HEK293 (cell line): ENCODE measurements around the gene DNAJA3.

Source experiments
- CTCF ChIA-PET: fragments of 350-600 bp; formaldehyde crosslinking; extraction: SDS; loops from one replicate; lab custom pipeline; 2021; ENCODE audit warnings: antibody characterized with exemption; lab: Yijun Ruan, JAX
- POLR2A ChIA-PET: fragments of 300-600 bp; formaldehyde crosslinking; extraction: SDS; loops from one replicate; lab custom pipeline; 2020; ENCODE audit warnings: antibody characterized with exemption, inconsistent platforms; lab: Yijun Ruan, JAX
- H3K27ac ChIP-seq: fragments of 200-500 bp; sonication (Bioruptor generic); 2 replicates; pipeline ENCODE4 v1.5.1; 2014; ENCODE audit warnings: low read depth, low read length, control low read depth, inconsistent platforms; ENCODE audit errors: extremely low read depth
- H3K36me3 ChIP-seq, 2 experiments: fragments of 200-500 bp in 1 of 2; sonication (Bioruptor generic) in 1 of 2; 1 replicate in 1 of 2; 2 replicates in 1 of 2; pipeline ENCODE4 v1.5.1; 2014 to 2017; ENCODE audit warnings: inconsistent platforms in 2 of 2, low read length in 2 of 2; ENCODE audit not compliant: control insufficient read depth in 2 of 2, insufficient read depth in 1 of 2
- H3K4me1 ChIP-seq: fragments of 200-500 bp; sonication (Bioruptor generic); 2 replicates; pipeline ENCODE4 v1.5.1; 2014; ENCODE audit warnings: mild to moderate bottlenecking, low read length, inconsistent platforms; ENCODE audit not compliant: control insufficient read depth, insufficient read depth
- H3K4me3 ChIP-seq: 2 replicates; pipeline ENCODE4 v1.5.1; 2011; ENCODE audit warnings: low read depth, mild to moderate bottlenecking, control low read depth, low read length, moderate library complexity
- H3K9me3 ChIP-seq: fragments of 200-500 bp; sonication (Bioruptor generic); 2 replicates; pipeline ENCODE4 v1.5.1; 2014; ENCODE audit warnings: low read depth, low read length, inconsistent platforms; ENCODE audit not compliant: control insufficient read depth, insufficient read depth
- EGR2 ChIP-seq: fragments of 450-650 bp; formaldehyde crosslinking; IDR thresholded peaks from 2 replicates; pipeline ENCODE4 v1.5.1; 2016; ENCODE audit warnings: low read depth, missing biosample characterization, missing genetic modification characterization
- FEZF1 ChIP-seq: fragments of 450-650 bp; formaldehyde crosslinking; IDR thresholded peaks from 2 replicates; pipeline ENCODE4 v1.5.1; 2016; ENCODE audit warnings: missing biosample characterization, missing genetic modification characterization
- GLI2 ChIP-seq: fragments of 450-650 bp; formaldehyde crosslinking; IDR thresholded peaks from 2 replicates; pipeline ENCODE4; 2017; ENCODE audit warnings: missing biosample characterization, missing genetic modification characterization, low read depth, borderline replicate concordance
- PRDM2 ChIP-seq: fragments of 450-650 bp; formaldehyde crosslinking; IDR thresholded peaks from 2 replicates; pipeline ENCODE4 v1.5.1; 2016; ENCODE audit warnings: missing biosample characterization, missing genetic modification characterization, borderline replicate concordance
- SCRT1 ChIP-seq: fragments of 450-650 bp; formaldehyde crosslinking; IDR thresholded peaks from 2 replicates; pipeline ENCODE4 v1.5.1; 2016; ENCODE audit warnings: missing biosample characterization, missing genetic modification characterization, borderline replicate concordance
- TRIM28 ChIP-seq: IDR thresholded peaks from 2 replicates; pipeline ENCODE4 v1.6.1; 2011; ENCODE audit warnings: low read length, control low read depth, borderline replicate concordance
- ZNF121 ChIP-seq: fragments of 450-650 bp; formaldehyde crosslinking; IDR thresholded peaks from 2 replicates; pipeline ENCODE4 v1.5.1; 2016; ENCODE audit warnings: missing biosample characterization, missing genetic modification characterization
- ZNF350 ChIP-seq: fragments of 450-650 bp; formaldehyde crosslinking; IDR thresholded peaks from 2 replicates; pipeline ENCODE4 v1.5.0; 2017; ENCODE audit warnings: missing biosample characterization, mild to moderate bottlenecking, missing genetic modification characterization
- ZNF426 ChIP-seq: fragments of 450-650 bp; formaldehyde crosslinking; IDR thresholded peaks from 2 replicates; pipeline ENCODE4 v1.5.1; 2017; ENCODE audit warnings: missing biosample characterization, missing genetic modification characterization, mild to moderate bottlenecking, inconsistent platforms, moderate library complexity
- TF ChIP-seq, protein P1 (sequence below): fragments of 450-650 bp; formaldehyde crosslinking; IDR thresholded peaks from 2 replicates; pipeline ENCODE4 v1.5.1; 2016; ENCODE audit warnings: missing biosample characterization, missing genetic modification characterization
- TF ChIP-seq, protein P2 (sequence below): fragments of 450-650 bp; formaldehyde crosslinking; IDR thresholded peaks from 2 replicates; pipeline ENCODE4 v1.5.1; 2017; ENCODE audit warnings: missing biosample characterization, missing genetic modification characterization
- TF ChIP-seq, protein P3 (sequence below): fragments of 450-650 bp; formaldehyde crosslinking; IDR thresholded peaks from 2 replicates; pipeline ENCODE4 v1.5.1; 2016; ENCODE audit warnings: missing biosample characterization, missing genetic modification characterization

DNAJA3 gene

GRCh38 chr16:4426722-4427372, 1.2 kb downstream of the DNAJA3 start (continued):
- TF ChIP-seq, protein P1, sequence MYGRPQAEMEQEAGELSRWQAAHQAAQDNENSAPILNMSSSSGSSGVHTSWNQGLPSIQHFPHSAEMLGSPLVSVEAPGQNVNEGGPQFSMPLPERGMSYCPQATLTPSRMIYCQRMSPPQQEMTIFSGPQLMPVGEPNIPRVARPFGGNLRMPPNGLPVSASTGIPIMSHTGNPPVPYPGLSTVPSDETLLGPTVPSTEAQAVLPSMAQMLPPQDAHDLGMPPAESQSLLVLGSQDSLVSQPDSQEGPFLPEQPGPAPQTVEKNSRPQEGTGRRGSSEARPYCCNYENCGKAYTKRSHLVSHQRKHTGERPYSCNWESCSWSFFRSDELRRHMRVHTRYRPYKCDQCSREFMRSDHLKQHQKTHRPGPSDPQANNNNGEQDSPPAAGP (tag by site-specific recombination), result no peak
- TF ChIP-seq PRDM2 (tag by site-specific recombination) (no peak), TRIM28 (no peak), FEZF1 (tag by site-specific recombination) (no peak), SCRT1 (tag by site-specific recombination) (no peak), GLI2 (tag by site-specific recombination) (no peak)
- TF ChIP-seq, protein P2, sequence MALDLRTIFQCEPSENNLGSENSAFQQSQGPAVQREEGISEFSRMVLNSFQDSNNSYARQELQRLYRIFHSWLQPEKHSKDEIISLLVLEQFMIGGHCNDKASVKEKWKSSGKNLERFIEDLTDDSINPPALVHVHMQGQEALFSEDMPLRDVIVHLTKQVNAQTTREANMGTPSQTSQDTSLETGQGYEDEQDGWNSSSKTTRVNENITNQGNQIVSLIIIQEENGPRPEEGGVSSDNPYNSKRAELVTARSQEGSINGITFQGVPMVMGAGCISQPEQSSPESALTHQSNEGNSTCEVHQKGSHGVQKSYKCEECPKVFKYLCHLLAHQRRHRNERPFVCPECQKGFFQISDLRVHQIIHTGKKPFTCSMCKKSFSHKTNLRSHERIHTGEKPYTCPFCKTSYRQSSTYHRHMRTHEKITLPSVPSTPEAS (tag by site-specific recombination), result no peak
- TF ChIP-seq, protein P3, sequence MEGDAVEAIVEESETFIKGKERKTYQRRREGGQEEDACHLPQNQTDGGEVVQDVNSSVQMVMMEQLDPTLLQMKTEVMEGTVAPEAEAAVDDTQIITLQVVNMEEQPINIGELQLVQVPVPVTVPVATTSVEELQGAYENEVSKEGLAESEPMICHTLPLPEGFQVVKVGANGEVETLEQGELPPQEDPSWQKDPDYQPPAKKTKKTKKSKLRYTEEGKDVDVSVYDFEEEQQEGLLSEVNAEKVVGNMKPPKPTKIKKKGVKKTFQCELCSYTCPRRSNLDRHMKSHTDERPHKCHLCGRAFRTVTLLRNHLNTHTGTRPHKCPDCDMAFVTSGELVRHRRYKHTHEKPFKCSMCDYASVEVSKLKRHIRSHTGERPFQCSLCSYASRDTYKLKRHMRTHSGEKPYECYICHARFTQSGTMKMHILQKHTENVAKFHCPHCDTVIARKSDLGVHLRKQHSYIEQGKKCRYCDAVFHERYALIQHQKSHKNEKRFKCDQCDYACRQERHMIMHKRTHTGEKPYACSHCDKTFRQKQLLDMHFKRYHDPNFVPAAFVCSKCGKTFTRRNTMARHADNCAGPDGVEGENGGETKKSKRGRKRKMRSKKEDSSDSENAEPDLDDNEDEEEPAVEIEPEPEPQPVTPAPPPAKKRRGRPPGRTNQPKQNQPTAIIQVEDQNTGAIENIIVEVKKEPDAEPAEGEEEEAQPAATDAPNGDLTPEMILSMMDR (tag by site-specific recombination), result no peak; the same call in 1 of the 2 replicates

GRCh38 chr16:4428500-4428899, 2.8 kb downstream of the DNAJA3 start:
- no peak overlapping the region for H3K4me3 ChIP-seq
- H3K27ac ChIP-seq, result no peak overlapping the region
- H3K4me1 ChIP-seq, result peaks cover 4% of the 10 kb centered on the region
- H3K9me3 ChIP-seq, result no peaks in the 10 kb centered on the region
- no peak for TF ChIP-seq EGR2
- peak; percentile 59; the same call in 1 of the 2 replicates for TF ChIP-seq ZNF121 (tag by site-specific recombination)
- H3K36me3 ChIP-seq, result peaks cover 13 to 35% of the 10 kb centered on the region in 2 experiments; a peak in 2 of 3 replicates
- ChIA-PET CTCF (interaction anchor here (0.7 kb wide), 1 partner anchor 1463 kb away, joined by 4 read pairs; no protein-coding TSS in a partner anchor), POLR2A (interaction anchor here (0.6 kb wide), 2 partner anchors 525 to 1322 kb away, joined by 4 to 7 read pairs; no protein-coding TSS in a partner anchor)

GRCh38 chr16:4431023-4431422, 5.4 kb downstream of the DNAJA3 start:
- Histone ChIP-seq H3K4me1 (no peaks in the 10 kb centered on the region; the same call in 1 of the 2 replicates), H3K9me3 (no peaks in the 10 kb centered on the region), H3K36me3 (peaks cover 20 to 55% of the 10 kb centered on the region in 2 experiments; a peak in 2 of 3 replicates), H3K27ac (no peak overlapping the region), H3K4me3 (no peak overlapping the region)
- POLR2A ChIA-PET, result interaction anchor here (0.9 kb wide), 1 partner anchor 27 kb away, joined by 3 read pairs; no protein-coding TSS in a partner anchor
- CTCF ChIA-PET, result no interaction called here
- no peak for TF ChIP-seq ZNF426 (tag by site-specific recombination)
- no peak for TF ChIP-seq ZNF350 (tag by site-specific recombination)
- TF ChIP-seq, protein P3 (tag by site-specific recombination), result no peak
- TF ChIP-seq, all 188 proteins: peak for 0
